Left lung (tissue), 10 donors: ENCODE data around the gene FNDC3A. TPM values are rescaled to one million over a fixed set of nuclear protein-coding genes. Genes with fewer than 3 reads are reported as not detected.

Source experiments
- ATAC-seq: fragments of 200-7000 bp; cut with Tn5 transposase; one replicate; pipeline ENCODE4 v1.9.1; 2020; ENCODE audit warnings: moderate library complexity
- DNase-seq, 4 donors: peaks; one replicate each; pipeline ENCODE4 v3.0.0-alpha.2; 2013 to 2020
- H3K27ac ChIP-seq, 2 donors: fragments of 200-600 bp; sonication (generic) in 1 of 2; one replicate each; pipeline versions ENCODE4 v1.5.0 to v1.8.0; 2020 to 2021
- H3K27me3 ChIP-seq, 2 donors: fragments of 200-600 bp; sonication (generic) in 1 of 2; one replicate each; pipeline versions ENCODE4 v1.5.0 to v1.8.0; 2020 to 2021
- H3K36me3 ChIP-seq, 2 donors: fragments of 200-600 bp; sonication (generic) in 1 of 2; one replicate each; pipeline versions ENCODE4 v1.5.0 to v1.8.0; 2020 to 2021
- H3K4me1 ChIP-seq, 2 donors: fragments of 200-600 bp; one replicate each; pipeline ENCODE4 v1.8.0; 2021
- H3K4me3 ChIP-seq, 2 donors: fragments of 200-600 bp; sonication (generic) in 1 of 2; one replicate each; pipeline versions ENCODE4 v1.5.0 to v1.8.0; 2020 to 2021; ENCODE audit warnings: mild to moderate bottlenecking in 1 of 2
- H3K9me3 ChIP-seq, 2 donors: fragments of 200-600 bp; sonication (generic) in 1 of 2; one replicate each; pipeline versions ENCODE4 v1.5.0 to v1.8.0; 2020 to 2021
- intact Hi-C, 2 donors: fragments of 100-400 bp; cut with DNase I; formaldehyde crosslinking; loops; one replicate each; pipeline versions ENCODE4 v1.11.2 to v1.14.2; 2022
- polyA plus RNA-seq, 6 donors: library from polyadenylated mRNA; unstranded; fragments of 120-200 nt; gene quantifications; one replicate each; pipeline ENCODE4 v1.2.1, GENCODE V29; 2013; ENCODE audit not compliant: insufficient read length in 6 of 6
- total RNA-seq, 2 donors: library from RNA; stranded (reverse); fragmentation: NEBNext Ultra II Directional; extraction: Animal tissue kit (Norgen Biotek cat#: 25700); gene quantifications; one replicate each; pipeline ENCODE4 v1.2.1, GENCODE V29; 2021
- TF ChIP-seq, protein P1 (sequence below), 2 donors: fragments of 200-600 bp; sonication (generic) in 1 of 2; IDR thresholded peaks; one replicate each; pipeline versions ENCODE4 v1.5.0 to v1.8.0; 2021; ENCODE audit warnings: antibody characterized with exemption in 2 of 2
- donor health status: DM: no; HTN: yes; CAD: no.
- donor health status: DM: no; HTN: no; CAD: no.

The FNDC3A gene
- total and polyA plus RNA-seq, 8 donors, result 55.5 to 80.5 (median 69.8) TPM

- peak; percentile 41 for ATAC-seq
- TF ChIP-seq, protein P1, sequence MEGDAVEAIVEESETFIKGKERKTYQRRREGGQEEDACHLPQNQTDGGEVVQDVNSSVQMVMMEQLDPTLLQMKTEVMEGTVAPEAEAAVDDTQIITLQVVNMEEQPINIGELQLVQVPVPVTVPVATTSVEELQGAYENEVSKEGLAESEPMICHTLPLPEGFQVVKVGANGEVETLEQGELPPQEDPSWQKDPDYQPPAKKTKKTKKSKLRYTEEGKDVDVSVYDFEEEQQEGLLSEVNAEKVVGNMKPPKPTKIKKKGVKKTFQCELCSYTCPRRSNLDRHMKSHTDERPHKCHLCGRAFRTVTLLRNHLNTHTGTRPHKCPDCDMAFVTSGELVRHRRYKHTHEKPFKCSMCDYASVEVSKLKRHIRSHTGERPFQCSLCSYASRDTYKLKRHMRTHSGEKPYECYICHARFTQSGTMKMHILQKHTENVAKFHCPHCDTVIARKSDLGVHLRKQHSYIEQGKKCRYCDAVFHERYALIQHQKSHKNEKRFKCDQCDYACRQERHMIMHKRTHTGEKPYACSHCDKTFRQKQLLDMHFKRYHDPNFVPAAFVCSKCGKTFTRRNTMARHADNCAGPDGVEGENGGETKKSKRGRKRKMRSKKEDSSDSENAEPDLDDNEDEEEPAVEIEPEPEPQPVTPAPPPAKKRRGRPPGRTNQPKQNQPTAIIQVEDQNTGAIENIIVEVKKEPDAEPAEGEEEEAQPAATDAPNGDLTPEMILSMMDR (IDR thresholded peaks at IDR 0.05), result no peak
- Histone ChIP-seq H3K4me1 (peaks cover 6 to 35% of the 10 kb centered on the region in 2 donors), H3K27me3 (no peaks in the 10 kb centered on the region), H3K4me3 (no peak overlapping the region), H3K27ac (peak overlapping the region in 1 of 2 donors; percentile 47), H3K36me3 (peaks cover 0 to 54% of the 10 kb centered on the region in 2 donors), H3K9me3 (no peaks in the 10 kb centered on the region)
- intact Hi-C loops, result no loop called here
- DNase-seq, result no peak
Measured at GRCh38 chr13:49183672-49184325, 208.1 kb downstream of the FNDC3A start.

DNA sequence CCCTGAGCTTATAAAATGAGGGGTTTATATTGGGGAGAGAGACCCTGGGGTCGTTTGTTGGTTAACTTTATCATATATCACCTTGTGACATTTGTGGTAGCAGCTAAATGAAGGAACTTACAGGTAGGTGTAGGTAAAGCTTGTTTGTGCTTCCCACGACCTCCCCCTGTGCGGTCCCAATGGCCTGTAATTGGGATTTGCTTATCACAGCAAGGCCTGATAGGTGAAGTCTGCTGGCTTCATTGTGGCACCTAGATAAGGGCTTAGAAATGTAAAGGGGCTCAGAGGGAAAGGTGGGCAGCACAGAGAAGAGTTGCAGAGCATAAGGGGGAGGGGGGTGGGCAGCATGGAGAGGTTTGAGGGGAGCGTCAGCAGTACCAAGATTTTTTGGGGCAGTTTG is 208.9 kb downstream of the FNDC3A start:
- Histone ChIP-seq H3K27ac (no peak overlapping the region), H3K4me3 (no peak overlapping the region), H3K36me3 (peaks cover 0 to 54% of the 10 kb centered on the region in 2 donors), H3K4me1 (peaks cover 6 to 35% of the 10 kb centered on the region in 2 donors), H3K27me3 (no peaks in the 10 kb centered on the region), H3K9me3 (no peaks in the 10 kb centered on the region)
- DNase-seq (no peak), ATAC-seq (no peak)
- intact Hi-C loops, result no loop called here
- TF ChIP-seq, protein P1 (IDR thresholded peaks at IDR 0.05), result no peak

- Histone ChIP-seq H3K36me3 (peaks cover 0 to 57% of the 10 kb centered on the region in 2 donors), H3K4me1 (peaks cover 6 to 35% of the 10 kb centered on the region in 2 donors), H3K9me3 (no peaks in the 10 kb centered on the region), H3K27ac (peak overlapping the region in 1 of 2 donors; percentile 57), H3K27me3 (no peaks in the 10 kb centered on the region), H3K4me3 (no peak overlapping the region)
- no peak for DNase-seq
- intact Hi-C loops, result no loop called here
- TF ChIP-seq, protein P1 (IDR thresholded peaks at IDR 0.05), result no peak
- ATAC-seq, result peak; percentile 32
Measured at GRCh38 chr13:49185264-49185663, 209.6 kb downstream of the FNDC3A start.

DNA sequence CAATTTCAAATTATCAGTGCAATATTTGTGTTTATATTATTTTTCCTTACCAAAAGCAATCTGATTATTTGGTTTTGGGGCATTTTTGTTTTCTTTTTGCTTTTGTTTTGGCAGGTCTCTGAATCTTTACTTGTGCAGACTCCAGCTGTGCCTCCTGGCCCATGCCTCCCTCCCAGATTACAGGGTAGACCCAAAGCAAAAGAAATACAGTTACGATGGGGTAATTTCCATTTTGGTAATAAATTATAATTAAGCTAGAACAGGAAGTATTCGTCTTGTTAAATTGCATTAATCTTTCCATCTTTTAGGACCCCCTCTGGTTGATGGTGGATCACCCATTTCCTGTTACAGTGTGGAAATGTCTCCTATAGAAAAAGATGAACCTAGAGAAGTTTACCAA is 215.2 kb downstream of the FNDC3A start:
- DNase-seq, result no peak
- Histone ChIP-seq H3K9me3 (no peaks in the 10 kb centered on the region), H3K27ac (no peak overlapping the region), H3K36me3 (peaks cover 0 to 100% of the 10 kb centered on the region in 2 donors), H3K27me3 (no peaks in the 10 kb centered on the region), H3K4me3 (no peak overlapping the region), H3K4me1 (no peaks in the 10 kb centered on the region)
- TF ChIP-seq, protein P1 (IDR thresholded peaks at IDR 0.05), result no peak
- ATAC-seq, result no peak
- intact Hi-C loops, result no loop called here

- intact Hi-C loops, result no loop called here
- no peak for ATAC-seq
Measured at GRCh38 chr13:49206641-49207040, 230.9 kb downstream of the FNDC3A start.

More at GRCh38 chr13:49206641-49207040, 230.9 kb downstream of the FNDC3A start:
- H3K4me1 ChIP-seq, result no peaks in the 10 kb centered on the region
- TF ChIP-seq, protein P1 (IDR thresholded peaks at IDR 0.05), result no peak
- no peak overlapping the region for H3K4me3 ChIP-seq
- no peak overlapping the region for H3K27ac ChIP-seq
- no peaks in the 10 kb centered on the region for H3K9me3 ChIP-seq
- H3K27me3 ChIP-seq, result no peaks in the 10 kb centered on the region
- DNase-seq, result no peak
- peaks cover 0 to 77% of the 10 kb centered on the region in 2 donors for H3K36me3 ChIP-seq
